IMR-90 (cell line): ENCODE data around the gene RAP2B. TPM values are rescaled to one million over a fixed set of nuclear protein-coding genes. Genes with fewer than 3 reads are reported as not detected.

Source experiments
- ATAC-seq: fragments of 200-7000 bp; cut with Tn5 transposase; 2 replicates; pipeline ENCODE4 v1.9.1; 2020; ENCODE audit warnings: low read depth, mild to moderate bottlenecking, moderate library complexity
- BruUV-seq: library from RNA; stranded (reverse); fragments of 400-500 nt; replicated peaks from 2 replicates; lab custom pipeline; 2021; lab: Mats Ljungman, UMichigan
- CTCF ChIA-PET: fragments of 300-600 bp; formaldehyde crosslinking; extraction: SDS; loops from one replicate; lab custom pipeline; 2021; ENCODE audit warnings: antibody characterized with exemption; lab: Yijun Ruan, JAX
- POLR2A ChIA-PET: fragments of 300-600 bp; sonication (Branson Sonifier 250); formaldehyde crosslinking; loops from one replicate; lab custom pipeline; 2022; ENCODE audit warnings: antibody characterized with exemption; ENCODE audit not compliant: unreplicated experiment; lab: Charles Lee
- DNase-seq: peaks from one replicate; pipeline ENCODE4 v3.0.0; 2013
- H2AFZ ChIP-seq: replicated peaks from 2 replicates; pipeline ENCODE3; 2013; ENCODE audit warnings: low read length, mild to moderate bottlenecking; ENCODE audit not compliant: poor library complexity
- H2AK5ac ChIP-seq: 2 replicates; pipeline ENCODE4 v1.6.1; 2013; ENCODE audit warnings: low read depth, low read length, inconsistent platforms
- H2AK9ac ChIP-seq: replicated peaks from 2 replicates; pipeline ENCODE3; 2013; ENCODE audit warnings: mild to moderate bottlenecking, low read depth, low read length, moderate library complexity; ENCODE audit not compliant: poor library complexity
- H2BK120ac ChIP-seq: 2 replicates; pipeline ENCODE4 v1.6.1; 2013; ENCODE audit warnings: low read depth, low read length, inconsistent platforms
- H2BK15ac ChIP-seq: 3 replicates; pipeline ENCODE4 v1.6.1; 2013; ENCODE audit warnings: low read depth, low read length, inconsistent platforms
- H2BK20ac ChIP-seq: 2 replicates; pipeline ENCODE4 v1.6.1; 2013; ENCODE audit warnings: low read depth, mild to moderate bottlenecking, inconsistent platforms, low read length, moderate library complexity
- H2BK5ac ChIP-seq: 2 replicates; pipeline ENCODE4 v1.6.1; 2013; ENCODE audit warnings: mild to moderate bottlenecking, low read depth, low read length, inconsistent platforms; ENCODE audit not compliant: poor library complexity, severe bottlenecking
- H3K14ac ChIP-seq: replicated peaks from 2 replicates; pipeline ENCODE4 v1.6.1; 2013; ENCODE audit warnings: low read depth, low read length, inconsistent platforms
- H3K18ac ChIP-seq: 2 replicates; pipeline ENCODE4 v1.6.1; 2013; ENCODE audit warnings: low read depth, low read length, control low read depth
- H3K23ac ChIP-seq: 2 replicates; pipeline ENCODE4 v1.6.1; 2013; ENCODE audit warnings: low read depth, low read length, inconsistent platforms
- H3K27ac ChIP-seq: 2 replicates; pipeline ENCODE4 v1.5.1; 2013; ENCODE audit warnings: mild to moderate bottlenecking, control low read depth, low read length; ENCODE audit not compliant: insufficient read depth
- H3K27me3 ChIP-seq: 2 replicates; pipeline ENCODE4 v1.6.1; 2013; ENCODE audit warnings: low read length; ENCODE audit not compliant: control insufficient read depth, insufficient read depth
- H3K36me3 ChIP-seq: 2 replicates; pipeline ENCODE4 v1.6.1; 2013; ENCODE audit warnings: low read length, mixed read lengths; ENCODE audit not compliant: control insufficient read depth, insufficient read depth
- H3K4ac ChIP-seq: 2 replicates; pipeline ENCODE4 v1.6.1; 2013; ENCODE audit warnings: low read depth, low read length, inconsistent platforms
- H3K4me1 ChIP-seq: 2 replicates; pipeline ENCODE4 v1.6.1; 2013; ENCODE audit warnings: low read length, mixed read lengths; ENCODE audit not compliant: control insufficient read depth, insufficient read depth
- H3K4me2 ChIP-seq: 2 replicates; pipeline ENCODE4 v1.6.1; 2013; ENCODE audit warnings: low read depth, mild to moderate bottlenecking, control low read depth, low read length, moderate library complexity
- H3K4me3 ChIP-seq: 2 replicates; pipeline ENCODE4 v1.5.1; 2013; ENCODE audit warnings: low read depth, mild to moderate bottlenecking, control low read depth, low read length, moderate library complexity; ENCODE audit not compliant: insufficient read depth
- H3K56ac ChIP-seq: 2 replicates; pipeline ENCODE4 v1.6.1; 2013; ENCODE audit warnings: low read length, inconsistent platforms; ENCODE audit not compliant: insufficient read depth; ENCODE audit errors: extremely low read depth
- H3K79me1 ChIP-seq, 2 experiments: 2 replicates each; pipeline ENCODE4 v1.6.1; 2013; ENCODE audit warnings: low read length in 2 of 2, inconsistent platforms in 1 of 2, low read depth in 1 of 2
- H3K9ac ChIP-seq: 2 replicates; pipeline ENCODE4 v1.6.1; 2013; ENCODE audit warnings: low read depth, low read length, control low read depth
- H3K9me1 ChIP-seq: 2 replicates; pipeline ENCODE4 v1.6.1; 2013; ENCODE audit warnings: low read length, inconsistent platforms; ENCODE audit not compliant: insufficient read depth
- H3K9me3 ChIP-seq: 2 replicates; pipeline ENCODE4 v1.6.1; 2013; ENCODE audit warnings: low read length; ENCODE audit not compliant: control insufficient read depth, insufficient read depth
- H4K20me1 ChIP-seq: 2 replicates; pipeline ENCODE4 v1.6.1; 2013; ENCODE audit warnings: low read length, inconsistent platforms; ENCODE audit not compliant: insufficient read depth
- H4K5ac ChIP-seq: 2 replicates; pipeline ENCODE4 v1.6.1; 2013; ENCODE audit warnings: mild to moderate bottlenecking, low read depth, low read length, control low read depth
- H4K8ac ChIP-seq, 2 experiments: 2 replicates each; pipeline ENCODE4 v1.6.1; 2013; ENCODE audit warnings: low read depth in 2 of 2, low read length in 2 of 2, control low read depth in 1 of 2, inconsistent platforms in 1 of 2
- H4K91ac ChIP-seq: 2 replicates; pipeline ENCODE4 v1.6.1; 2013; ENCODE audit warnings: low read depth, low read length, inconsistent platforms; ENCODE audit not compliant: insufficient read depth
- BHLHE40 ChIP-seq: fragments of 150-350 bp; IDR thresholded peaks from 2 replicates; pipeline ENCODE4 v1.6.1; 2016; ENCODE audit warnings: mild to moderate bottlenecking, low read depth, low read length
- CEBPB ChIP-seq: IDR thresholded peaks from 2 replicates; pipeline ENCODE4 v1.6.1; 2012; ENCODE audit warnings: low read depth, low read length, improper control_type of control experiment
- CHD1 ChIP-seq: IDR thresholded peaks from 2 replicates; pipeline ENCODE4 v1.6.1; 2012; ENCODE audit warnings: low read depth, low read length, improper control_type of control experiment
- FOS ChIP-seq: fragments of 150-350 bp; IDR thresholded peaks from 2 replicates; pipeline ENCODE4 v1.6.1; 2016; ENCODE audit warnings: low read depth, low read length
- MAFK ChIP-seq: IDR thresholded peaks from 2 replicates; pipeline ENCODE4 v1.6.1; 2012; ENCODE audit warnings: low read depth, low read length, improper control_type of control experiment
- MAZ ChIP-seq: IDR thresholded peaks from 2 replicates; pipeline ENCODE4 v1.6.1; 2012; ENCODE audit warnings: low read depth, mild to moderate bottlenecking, low read length, improper control_type of control experiment, moderate library complexity, borderline replicate concordance
- MXI1 ChIP-seq: IDR thresholded peaks from 2 replicates; pipeline ENCODE4 v1.6.1; 2012; ENCODE audit warnings: low read depth, mild to moderate bottlenecking, low read length, moderate library complexity, borderline replicate concordance
- NFE2L2 ChIP-seq: fragments of 150-350 bp; IDR thresholded peaks from 2 replicates; pipeline ENCODE4 v1.6.1; 2016; ENCODE audit warnings: low read depth, mild to moderate bottlenecking, low read length
- POLR2A ChIP-seq: IDR thresholded peaks from 2 replicates; pipeline ENCODE4 v1.6.1; 2012; ENCODE audit warnings: mild to moderate bottlenecking, low read depth, low read length
- RAD21 ChIP-seq: IDR thresholded peaks from 2 replicates; pipeline ENCODE4 v1.6.1; 2012; ENCODE audit warnings: low read length, improper control_type of control experiment
- RCOR1 ChIP-seq: IDR thresholded peaks from 2 replicates; pipeline ENCODE4 v1.6.1; 2012; ENCODE audit warnings: mild to moderate bottlenecking, low read length, improper control_type of control experiment; ENCODE audit not compliant: insufficient replicate concordance
- RFX5 ChIP-seq: IDR thresholded peaks from 2 replicates; pipeline ENCODE4 v1.8.0; 2012; ENCODE audit warnings: low read depth, mild to moderate bottlenecking, low read length, moderate library complexity
- SMC3 ChIP-seq: fragments of 150-350 bp; IDR thresholded peaks from 2 replicates; pipeline ENCODE4 v1.6.1; 2016; ENCODE audit warnings: low read depth, mild to moderate bottlenecking, antibody characterized with exemption, low read length, moderate library complexity
- WGBS, 2 experiments: methylation state at CpG; one replicate each; pipeline versions ENCODE4 v1.1.5 to v1.1.7; 2013; ENCODE audit warnings: missing lambda C conversion rate in 2 of 2; ENCODE audit not compliant: insufficient read length in 1 of 2; ENCODE audit errors: extremely low coverage in 2 of 2; 5-methylcytosine and 5-hydroxymethylcytosine counted together
- dilution Hi-C: fragments of 300-500 bp; cut with HindIII; formaldehyde crosslinking; loops from one replicate; pipeline ENCODE4 v1.14.3; 2018; ENCODE audit warnings: low sequenced_read_pairs; ENCODE audit not compliant: unreplicated experiment
- in situ Hi-C: fragments of 300-500 bp; cut with MboI; formaldehyde crosslinking; loops from 3 replicates; pipeline ENCODE4 v1.14.3; 2019; ENCODE audit warnings: low sequenced_read_pairs, inconsistent platforms, mixed read lengths
- intact Hi-C: fragments of 100-400 bp; cut with micrococcal nuclease; formaldehyde crosslinking; loops from 2 replicates; pipeline ENCODE4 v1.10.0; 2022
- polyA plus RNA-seq, 3 experiments: library from polyadenylated mRNA; depleted of rRNA; stranded (reverse); fragments of >200 nt; gene quantifications; 2 replicates each; pipeline ENCODE4 v1.2.3, GENCODE V29; 2012; ENCODE audit warnings: low replicate concordance in 1 of 3
- total RNA-seq: library from RNA; depleted of rRNA; stranded (reverse); fragments of >200 nt; gene quantifications from 2 replicates; pipeline ENCODE4 v1.2.3, GENCODE V29; 2012
- TF ChIP-seq, protein P1 (sequence below): fragments of 150-350 bp; IDR thresholded peaks from 2 replicates; pipeline ENCODE4 v1.6.1; 2017; ENCODE audit warnings: mild to moderate bottlenecking, antibody characterized with exemption, low read length, low read depth

RAP2B gene
- total and polyA plus RNA-seq, 2 of the 4 experiments (the other 2 are of a cell fraction), result 6.6 to 12.4 TPM

- no peak overlapping the region for H3K9ac ChIP-seq
- in situ Hi-C loops, result loop anchor here (25.0 kb wide), 1 partner anchor 611 kb away; no protein-coding TSS in a partner anchor
- no peaks in the 10 kb centered on the region for H3K36me3 ChIP-seq
- H3K56ac ChIP-seq, result no peak overlapping the region
- H3K4me2 ChIP-seq, result no peak overlapping the region
- intact Hi-C loops, result no loop called here
- no peaks in the 10 kb centered on the region for H4K20me1 ChIP-seq
- no peak for ATAC-seq
- no peak overlapping the region; the same call in 1 of the 2 replicates for H2AK5ac ChIP-seq
- no peaks in the 10 kb centered on the region for H3K79me1 ChIP-seq
- peaks cover 3% of the 10 kb centered on the region; the same call in 1 of the 2 replicates for H3K4me1 ChIP-seq
- WGBS, 2 experiments, result 100% methylated on average over 1 of the region's 2 CpGs; no CpG with 5 or more reads in 1 of the 2 experiments
- peak overlapping the region; percentile 67 for H2AFZ ChIP-seq
- H2AK9ac ChIP-seq, result no peak overlapping the region
- no peaks in the 10 kb centered on the region for H3K9me1 ChIP-seq
- no peak overlapping the region for H2BK15ac ChIP-seq
- H3K23ac ChIP-seq, result no peak overlapping the region
- DNase-seq, result no peak
- no peaks in the 10 kb centered on the region for H3K27me3 ChIP-seq
- POLR2A ChIA-PET, result no interaction called here
- H3K14ac ChIP-seq, result no peak overlapping the region
- no peak overlapping the region for H3K18ac ChIP-seq
- TF ChIP-seq, protein P1, sequence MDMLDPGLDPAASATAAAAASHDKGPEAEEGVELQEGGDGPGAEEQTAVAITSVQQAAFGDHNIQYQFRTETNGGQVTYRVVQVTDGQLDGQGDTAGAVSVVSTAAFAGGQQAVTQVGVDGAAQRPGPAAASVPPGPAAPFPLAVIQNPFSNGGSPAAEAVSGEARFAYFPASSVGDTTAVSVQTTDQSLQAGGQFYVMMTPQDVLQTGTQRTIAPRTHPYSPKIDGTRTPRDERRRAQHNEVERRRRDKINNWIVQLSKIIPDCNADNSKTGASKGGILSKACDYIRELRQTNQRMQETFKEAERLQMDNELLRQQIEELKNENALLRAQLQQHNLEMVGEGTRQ, result no peak
- TF ChIP-seq MXI1 (no peak), RCOR1 (no peak), RAD21 (no peak), POLR2A (no peak), SMC3 (no peak), MAZ (no peak), NFE2L2 (no peak), CHD1 (no peak), MAFK (no peak), BHLHE40 (no peak), FOS (no peak), CEBPB (no peak), RFX5 (no peak)
- no peak overlapping the region for H4K91ac ChIP-seq
- no peak overlapping the region for H3K4me3 ChIP-seq
- H2BK120ac ChIP-seq, result no peak overlapping the region
- dilution Hi-C loops, result no loop called here
- no TSS peak for BruUV-seq
- CTCF ChIA-PET, result no interaction called here
- no peak overlapping the region for H4K5ac ChIP-seq
- no peak overlapping the region for H3K27ac ChIP-seq
- no peak overlapping the region for H4K8ac ChIP-seq
- H2BK5ac ChIP-seq, result no peak overlapping the region
- no peak overlapping the region for H2BK20ac ChIP-seq
- no peaks in the 10 kb centered on the region for H3K9me3 ChIP-seq
- no peak overlapping the region for H3K4ac ChIP-seq
These were observed 11.0 kb upstream of the RAP2B start for GRCh38 chr3:153150991-153151390.
